ENCODE data around the gene PPP1R3D.
"Not testable (repeated sequence)": the region's sequence is repeated elsewhere in the genome, so short reads cannot be mapped to it uniquely, and the experiment has no call there.

Gene PPP1R3D

GRCh38 chr20:59966428-59966827, 26.3 kb upstream of the PPP1R3D start:
- TF ChIP-seq, protein P1, sequence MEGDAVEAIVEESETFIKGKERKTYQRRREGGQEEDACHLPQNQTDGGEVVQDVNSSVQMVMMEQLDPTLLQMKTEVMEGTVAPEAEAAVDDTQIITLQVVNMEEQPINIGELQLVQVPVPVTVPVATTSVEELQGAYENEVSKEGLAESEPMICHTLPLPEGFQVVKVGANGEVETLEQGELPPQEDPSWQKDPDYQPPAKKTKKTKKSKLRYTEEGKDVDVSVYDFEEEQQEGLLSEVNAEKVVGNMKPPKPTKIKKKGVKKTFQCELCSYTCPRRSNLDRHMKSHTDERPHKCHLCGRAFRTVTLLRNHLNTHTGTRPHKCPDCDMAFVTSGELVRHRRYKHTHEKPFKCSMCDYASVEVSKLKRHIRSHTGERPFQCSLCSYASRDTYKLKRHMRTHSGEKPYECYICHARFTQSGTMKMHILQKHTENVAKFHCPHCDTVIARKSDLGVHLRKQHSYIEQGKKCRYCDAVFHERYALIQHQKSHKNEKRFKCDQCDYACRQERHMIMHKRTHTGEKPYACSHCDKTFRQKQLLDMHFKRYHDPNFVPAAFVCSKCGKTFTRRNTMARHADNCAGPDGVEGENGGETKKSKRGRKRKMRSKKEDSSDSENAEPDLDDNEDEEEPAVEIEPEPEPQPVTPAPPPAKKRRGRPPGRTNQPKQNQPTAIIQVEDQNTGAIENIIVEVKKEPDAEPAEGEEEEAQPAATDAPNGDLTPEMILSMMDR (IDR thresholded peaks at IDR 0.05; ENCODE audit: low read depth, low read length) = no peak
- DNase-seq = no peak
- peaks cover 6% of the 10 kb centered on the region; the same call in 1 of the 2 replicates for H3K27me3 ChIP-seq
- H3K36me3 ChIP-seq = no peaks in the 10 kb centered on the region
- no peaks in the 10 kb centered on the region for H3K4me1 ChIP-seq
- H3K4me3 ChIP-seq (ENCODE audit: low read depth, low read length) = no peak overlapping the region
- H3K9me3 ChIP-seq = no peaks in the 10 kb centered on the region

DNA sequence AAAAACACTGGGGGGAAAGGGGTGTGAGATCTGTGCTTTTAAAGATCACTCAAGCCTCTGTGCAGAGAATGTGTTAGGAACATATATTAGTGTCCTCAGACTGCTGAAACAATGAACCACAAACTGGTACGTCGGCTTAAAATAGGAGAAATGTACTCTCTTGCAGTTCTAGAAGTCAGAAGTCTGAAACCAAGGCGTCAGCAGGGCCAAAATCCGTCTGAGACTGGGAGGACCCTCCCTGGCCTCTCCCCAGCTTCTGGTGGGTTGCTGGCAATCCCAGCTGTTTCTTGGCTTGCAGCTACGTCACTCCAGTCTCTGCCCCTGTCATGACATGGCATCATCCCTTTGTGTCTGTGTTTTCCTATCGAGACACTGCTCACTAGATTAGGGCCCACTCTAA, 22.1 kb upstream of the PPP1R3D start:
- H3K4me3 ChIP-seq (ENCODE audit: low read depth, low read length) = no peak overlapping the region
- no peak for DNase-seq
- peaks cover 6% of the 10 kb centered on the region for H3K27me3 ChIP-seq
- TF ChIP-seq, protein P1 (IDR thresholded peaks at IDR 0.05; ENCODE audit: low read depth, low read length) = no peak
- H3K9me3 ChIP-seq = no peaks in the 10 kb centered on the region
- H3K36me3 ChIP-seq = no peaks in the 10 kb centered on the region
- no peaks in the 10 kb centered on the region for H3K4me1 ChIP-seq

GRCh38 chr20:59961423-59961822, 21.3 kb upstream of the PPP1R3D start:
- H3K36me3 ChIP-seq = no peaks in the 10 kb centered on the region
- no peak for DNase-seq
- no peak overlapping the region for H3K4me3 ChIP-seq (ENCODE audit: low read depth, low read length)
- TF ChIP-seq, protein P1 (IDR thresholded peaks at IDR 0.05; ENCODE audit: low read depth, low read length) = no peak
- no peaks in the 10 kb centered on the region for H3K9me3 ChIP-seq
- H3K27me3 ChIP-seq = peaks cover 6% of the 10 kb centered on the region
- H3K4me1 ChIP-seq = no peaks in the 10 kb centered on the region

DNA sequence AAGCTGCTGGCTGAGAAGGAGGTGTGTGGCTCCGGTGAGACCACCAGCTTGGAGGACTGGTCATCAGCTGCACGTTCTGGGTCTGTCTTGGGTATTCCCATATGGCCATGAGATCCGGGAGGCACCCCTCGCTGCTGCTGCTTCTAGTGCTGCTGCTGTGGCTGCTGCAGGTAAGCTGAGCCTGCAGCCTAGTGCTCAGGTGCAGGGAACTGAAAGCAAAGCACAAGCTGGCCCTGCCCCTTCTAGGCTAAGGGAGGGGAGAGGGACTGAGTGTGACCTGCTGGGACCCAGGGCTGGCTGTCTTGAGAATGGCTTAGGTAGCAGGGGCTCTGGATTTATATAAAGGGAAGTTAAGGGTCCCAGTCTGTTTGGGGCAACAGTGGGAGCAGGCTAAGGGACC, 18.5 kb upstream of the PPP1R3D start:
- Histone ChIP-seq H3K36me3 (no peaks in the 10 kb centered on the region), H3K4me3 (ENCODE audit: low read depth, low read length) (no peak overlapping the region), H3K9me3 (no peaks in the 10 kb centered on the region), H3K27me3 (peaks cover 3% of the 10 kb centered on the region), H3K4me1 (no peaks in the 10 kb centered on the region)
- TF ChIP-seq, protein P1 (IDR thresholded peaks at IDR 0.05; ENCODE audit: low read depth, low read length) = no peak
- no peak for DNase-seq

DNA sequence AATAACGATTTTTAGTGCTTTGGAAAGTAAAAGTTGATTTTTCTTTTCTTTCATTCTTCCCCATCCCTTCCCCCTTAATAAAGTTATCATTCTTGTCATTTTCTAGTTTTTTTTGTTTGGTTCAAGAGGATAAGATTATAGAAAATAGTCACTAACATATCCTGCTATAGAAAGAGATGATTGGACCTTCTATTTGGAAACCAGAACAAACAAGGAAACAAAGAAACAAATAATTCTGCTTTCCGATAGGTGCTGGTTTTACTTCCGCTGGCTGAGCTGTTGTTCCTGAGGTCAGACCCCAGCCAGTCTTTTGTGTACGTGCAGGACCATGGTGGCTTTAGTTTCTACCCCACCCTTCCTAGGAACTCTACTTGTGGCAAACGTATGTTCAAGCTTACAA, 18.0 kb upstream of the PPP1R3D start, which contains the start of gene CDH26:
TSS of gene CDH26 (plus strand) at position 301 of the 400 bp plus-strand sequence. CDS start 304 bp downstream, outside the sequence.
- peaks cover 3% of the 10 kb centered on the region for H3K27me3 ChIP-seq
- no peaks in the 10 kb centered on the region for H3K36me3 ChIP-seq
- DNase-seq = no peak
- H3K4me3 ChIP-seq (ENCODE audit: low read depth, low read length) = no peak within 1 kb of the TSS
- TF ChIP-seq, protein P1 (IDR thresholded peaks at IDR 0.05; ENCODE audit: low read depth, low read length) = no peak
- no peaks in the 10 kb centered on the region for H3K9me3 ChIP-seq
- H3K4me1 ChIP-seq = no peaks in the 10 kb centered on the region

GRCh38 chr20:59957568-59957967, 17.5 kb upstream of the PPP1R3D start:
- DNase-seq; H3K27me3 ChIP-seq; H3K9me3 ChIP-seq; H3K36me3 ChIP-seq; H3K4me3 ChIP-seq (ENCODE audit: low read depth, low read length); H3K4me1 ChIP-seq: not testable (repeated sequence)

All from BE2C (cell line).